Hematopoietic multipotent progenitor cell treated with erythropoietin and hydrocortisone succinate and interleukin-3 and kit ligand, for 8 days (in vitro differentiated cells): ENCODE data around the gene KRT82.

ENCODE experiments used
- DNase-seq: peaks from one replicate; pipeline ENCODE4 v3.0.0-alpha.2; 2015

Gene KRT82

GRCh38 chr12:52380271-52380694 lies 25.9 kb downstream of the KRT82 start:
- DNase-seq = peak; percentile 19

GRCh38 chr12:52379536-52379935 lies 26.6 kb downstream of the KRT82 start:
- DNase-seq = no peak

GRCh38 chr12:52378091-52378490 lies 28.0 kb downstream of the KRT82 start:
- DNase-seq = no peak

- DNase-seq = no peak
Observed at GRCh38 chr12:52377266-52377665, 28.9 kb downstream of the KRT82 start.

- peak; percentile 55 for DNase-seq
Observed at GRCh38 chr12:52372216-52373154, 33.6 kb downstream of the KRT82 start.

- no peak for DNase-seq
Observed at GRCh38 chr12:52371716-52372115, 34.4 kb downstream of the KRT82 start.

GRCh38 chr12:52370926-52371608 lies 35.1 kb downstream of the KRT82 start:
- no peak for DNase-seq

- no peak for DNase-seq
Observed at GRCh38 chr12:52369809-52370208, 36.3 kb downstream of the KRT82 start.

GRCh38 chr12:52369211-52369610 lies 36.9 kb downstream of the KRT82 start:
- no peak for DNase-seq

- no peak for DNase-seq
Observed at GRCh38 chr12:52368508-52368907, 37.6 kb downstream of the KRT82 start.

GRCh38 chr12:52367876-52368275 lies 38.3 kb downstream of the KRT82 start:
- no peak for DNase-seq

- no peak for DNase-seq
Observed at GRCh38 chr12:52366738-52367485, 39.2 kb downstream of the KRT82 start, which contains the start of gene KRT85. KRT85 (minus strand) TSS chr12:52367481; CDS start chr12:52367405, 76 bp downstream.

- no peak for DNase-seq
Observed at GRCh38 chr12:52364901-52365489, 41.1 kb downstream of the KRT82 start.

GRCh38 chr12:52364061-52364460 lies 42.1 kb downstream of the KRT82 start:
- DNase-seq = no peak

- DNase-seq = no peak
Observed at GRCh38 chr12:52363111-52363679, 42.9 kb downstream of the KRT82 start.

GRCh38 chr12:52362118-52362726 lies 43.9 kb downstream of the KRT82 start:
- peak; percentile 6 for DNase-seq

GRCh38 chr12:52361553-52361952 lies 44.6 kb downstream of the KRT82 start:
- no peak for DNase-seq

GRCh38 chr12:52360663-52361271 lies 45.4 kb downstream of the KRT82 start:
- DNase-seq = no peak

- no peak for DNase-seq
Observed at GRCh38 chr12:52360106-52360662, 46.0 kb downstream of the KRT82 start.

- no peak for DNase-seq
Observed at GRCh38 chr12:52359621-52360061, 46.5 kb downstream of the KRT82 start.
